ENCODE measurements around the gene OR4C13.
"Not testable (repeated sequence)": the region's sequence is repeated elsewhere in the genome, so short reads cannot be mapped to it uniquely, and the experiment has no call there.

OR4C13 gene

DNA sequence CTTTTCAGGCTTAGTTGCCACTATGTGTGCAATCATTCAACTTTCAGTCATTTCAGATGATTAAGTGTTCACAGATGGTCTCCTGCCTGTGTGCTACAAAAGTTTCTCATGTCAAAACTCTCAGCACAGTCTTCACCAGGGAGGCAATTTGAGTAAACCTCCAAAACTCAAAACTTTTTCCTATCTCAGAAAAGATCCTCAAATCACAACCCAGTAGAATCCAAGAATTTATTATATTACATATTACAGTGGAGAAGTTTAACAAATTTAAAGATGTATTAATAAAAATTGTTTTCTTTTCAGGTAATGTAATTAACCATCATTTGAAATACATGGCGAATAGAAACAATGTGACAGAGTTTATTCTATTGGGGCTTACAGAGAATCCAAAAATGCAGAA lies at the start of gene OR4C13:
Gene OR4C13 (plus strand): TSS at position 301 of the 400 bp plus-strand sequence. CDS start 32 bp downstream, at position 333.
- no peak for DNase-seq

DNA sequence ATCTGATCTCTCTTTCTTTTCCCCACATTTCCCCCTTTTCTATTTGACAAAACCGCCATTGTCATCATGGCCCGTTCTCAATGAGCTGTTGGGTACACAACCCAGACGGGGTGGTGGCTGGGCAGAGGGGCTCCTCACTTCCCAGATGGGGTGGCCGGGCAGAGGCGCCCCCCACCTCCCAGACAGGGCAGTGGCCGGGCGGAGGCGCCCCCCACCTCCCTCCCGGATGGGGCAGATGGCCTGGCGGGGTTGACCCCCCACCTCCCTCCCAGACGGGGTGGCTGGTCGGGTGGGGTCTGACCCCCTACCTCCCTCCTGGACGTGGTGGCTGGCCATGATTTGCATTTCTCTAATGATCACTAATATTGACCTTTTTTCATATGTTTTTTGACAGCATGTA lies 40.7 kb upstream of the OR4C13 start:
- DNase-seq, result not testable (repeated sequence)

DNA sequence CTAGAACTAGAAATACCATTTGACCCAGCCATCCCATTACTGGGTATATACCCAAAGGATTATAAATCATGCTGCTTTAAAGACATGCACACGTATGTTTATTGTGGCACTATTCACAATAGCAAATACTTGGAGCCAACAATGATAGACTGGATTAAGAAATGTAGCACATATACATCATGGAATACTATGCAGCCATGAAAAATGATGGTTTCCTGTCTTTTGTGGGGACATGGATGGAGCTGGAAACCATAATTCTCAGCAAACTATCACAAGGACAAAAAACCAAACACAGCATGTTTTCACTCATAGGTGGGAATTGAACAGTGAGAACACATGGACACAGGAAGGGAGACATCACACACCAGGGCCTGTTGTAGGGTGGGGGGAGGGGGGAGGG lies 3.5 kb upstream of the OR4C13 start:
- not testable (repeated sequence) for DNase-seq

DNA sequence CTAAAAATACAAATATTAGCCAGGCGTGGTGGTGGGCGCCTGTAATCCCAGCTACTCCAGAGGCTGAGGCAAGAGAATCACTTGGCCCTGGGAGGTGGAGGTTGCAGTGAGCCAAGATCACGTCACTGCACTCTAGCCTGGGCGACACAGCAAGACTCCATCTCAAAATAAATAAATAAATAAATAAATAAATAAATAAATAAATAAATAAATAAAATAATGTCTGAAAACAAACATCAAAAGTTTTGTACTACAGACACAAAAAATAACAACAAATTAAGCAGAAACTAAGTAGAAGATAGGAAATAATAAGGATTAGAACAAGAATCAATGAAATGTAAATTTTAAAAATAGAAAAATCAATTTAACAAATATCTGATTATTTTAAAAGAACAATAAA lies 21.2 kb downstream of the OR4C13 start:
- DNase-seq, result not testable (repeated sequence)

DNA sequence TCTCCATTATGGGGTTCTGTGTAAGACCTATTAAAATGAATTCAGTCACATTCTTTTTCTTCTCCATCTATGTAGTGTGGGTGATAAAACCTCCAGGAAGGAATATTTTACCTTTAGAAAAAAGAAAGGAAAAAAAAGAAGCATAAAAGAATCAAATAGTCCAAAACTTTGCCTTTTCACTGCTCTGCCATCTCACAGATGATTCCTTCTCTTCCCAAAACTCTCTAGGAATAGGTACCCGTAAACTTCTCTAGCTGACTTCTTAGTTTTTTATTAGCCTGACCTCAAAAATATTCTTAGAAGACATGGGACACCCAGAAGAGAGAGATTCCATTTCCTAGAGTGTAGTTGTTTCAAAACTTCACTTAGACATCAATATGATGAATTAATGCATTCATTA lies 30.2 kb downstream of the OR4C13 start, which contains the start of gene OR4C12:
Gene OR4C12 (minus strand): TSS at position 101 of the 400 bp plus-strand sequence. CDS start 34 bp downstream, at position 67.
- DNase-seq, result not testable (repeated sequence)

DNA sequence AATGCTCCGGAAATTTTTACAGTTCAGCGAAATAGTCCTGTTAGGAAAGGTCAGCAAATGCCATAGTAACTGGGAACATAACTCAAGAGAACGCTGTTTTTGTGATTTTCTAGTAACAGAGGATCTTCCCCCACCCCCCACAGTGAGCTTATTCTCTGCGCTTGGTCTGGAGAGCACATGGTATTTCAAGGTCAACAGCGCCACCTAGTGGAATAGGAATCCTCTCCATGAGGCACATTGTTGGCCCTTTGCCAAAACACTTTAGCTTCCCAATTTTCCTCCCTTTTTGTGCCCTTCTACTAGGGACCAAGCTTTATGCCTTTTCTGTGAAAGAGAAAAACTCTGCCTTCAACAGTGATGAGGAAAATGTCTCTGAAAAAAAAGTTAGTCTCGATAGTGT lies 43.4 kb downstream of the OR4C13 start:
- DNase-seq, result peak; percentile 7
